HG02981 (cell line): ENCODE results near the gene PITPNM1.
A peak's percentile ranks its signal among the peaks of the same experiment; 100 is the strongest.
"Not testable (repeated sequence)": the region's sequence is repeated elsewhere in the genome, so short reads cannot be mapped to it uniquely, and the experiment has no call there.

ENCODE experiments used
- ATAC-seq: cut with Tn5 transposase; IDR thresholded peaks from one replicate; pipeline ENCODE4 v1.9.1; 2021; ENCODE audit warnings: mild to moderate bottlenecking, moderate library complexity; ENCODE audit not compliant: unreplicated experiment

The PITPNM1 gene

DNA sequence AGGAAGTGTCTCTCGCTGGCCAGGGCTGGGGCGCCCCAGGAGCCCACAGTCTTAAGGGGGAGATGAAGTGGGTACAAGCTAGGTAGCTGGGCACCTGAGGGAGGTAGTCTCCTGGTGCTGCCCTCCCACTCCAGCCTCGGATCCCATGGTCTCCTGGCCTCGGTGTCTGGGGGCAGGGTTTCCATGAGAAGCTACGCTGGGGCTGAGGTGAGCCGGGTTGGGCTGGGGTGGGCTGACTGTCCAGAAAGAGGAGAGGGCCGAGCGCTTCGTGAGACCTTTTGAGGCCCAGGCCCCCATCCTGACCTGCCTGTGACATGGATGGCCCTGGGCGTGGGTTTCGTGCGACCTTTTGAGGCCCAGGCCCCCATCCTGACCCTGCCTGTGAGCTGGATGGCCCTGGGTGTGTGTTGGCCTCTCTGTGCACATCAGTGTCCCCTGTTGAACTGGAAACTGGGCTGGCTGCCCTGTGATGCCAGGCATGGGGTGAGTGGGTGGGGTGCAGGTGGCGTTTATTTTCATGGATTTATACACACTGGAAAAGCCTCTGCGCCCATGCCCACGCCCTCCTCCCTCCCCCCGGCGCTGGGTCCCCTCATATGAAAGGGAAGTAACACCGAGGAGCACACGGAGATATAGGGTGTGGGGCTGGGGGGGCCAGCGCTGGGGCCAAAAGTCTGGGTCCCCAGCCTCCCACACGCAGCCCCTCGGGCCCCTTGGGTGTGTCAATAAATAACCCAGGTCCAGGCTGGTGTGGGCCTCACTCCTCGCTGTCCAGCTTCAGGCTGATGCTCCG lies 13.7 kb downstream of the PITPNM1 start:
- ATAC-seq: no peak

DNA sequence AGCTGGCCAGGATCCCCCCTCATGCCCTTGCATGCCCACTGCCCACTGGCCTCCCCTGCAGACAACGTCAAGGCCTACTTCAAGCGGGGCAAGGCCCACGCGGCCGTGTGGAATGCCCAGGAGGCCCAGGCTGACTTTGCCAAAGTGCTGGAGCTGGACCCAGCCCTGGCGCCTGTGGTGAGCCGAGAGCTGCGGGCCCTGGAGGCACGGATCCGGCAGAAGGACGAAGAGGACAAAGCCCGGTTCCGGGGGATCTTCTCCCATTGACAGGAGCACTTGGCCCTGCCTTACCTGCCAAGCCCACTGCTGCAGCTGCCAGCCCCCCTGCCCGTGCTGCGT lies 14.5 kb downstream of the PITPNM1 start:
- ATAC-seq: no peak

DNA sequence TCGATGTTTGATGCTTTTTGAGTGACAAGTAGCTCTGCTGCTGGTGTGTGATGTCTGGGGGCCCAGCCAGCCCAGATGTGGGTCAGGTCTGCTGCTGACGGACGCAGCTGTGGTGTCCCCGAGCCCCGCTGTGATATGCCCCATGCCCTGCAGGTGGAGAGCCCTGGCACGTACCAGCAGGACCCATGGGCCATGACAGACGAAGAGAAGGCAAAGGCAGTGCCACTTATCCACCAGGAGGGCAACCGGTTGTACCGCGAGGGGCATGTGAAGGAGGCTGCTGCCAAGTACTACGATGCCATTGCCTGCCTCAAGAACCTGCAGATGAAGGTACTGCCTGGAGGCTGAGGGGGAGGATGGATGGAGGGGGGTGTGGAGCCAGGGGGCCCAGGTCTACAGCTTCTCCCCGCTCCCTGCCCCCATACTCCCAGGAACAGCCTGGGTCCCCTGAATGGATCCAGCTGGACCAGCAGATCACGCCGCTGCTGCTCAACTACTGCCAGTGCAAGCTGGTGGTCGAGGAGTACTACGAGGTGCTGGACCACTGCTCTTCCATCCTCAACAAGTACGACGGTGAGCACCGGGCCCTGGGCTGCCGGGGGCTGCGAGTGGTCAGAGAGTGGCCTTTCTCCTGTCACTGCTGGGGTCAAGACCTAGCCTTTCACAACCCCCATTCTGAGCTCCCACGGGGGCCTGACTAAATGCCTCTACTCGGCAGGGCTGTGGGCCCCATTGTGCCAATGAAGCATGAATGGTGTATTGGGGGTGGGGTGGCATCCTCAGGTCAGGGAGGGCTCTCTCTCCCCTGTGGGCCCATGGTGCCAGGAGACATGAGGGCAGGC lies 15.1 kb downstream of the PITPNM1 start:
- no peak for ATAC-seq

DNA sequence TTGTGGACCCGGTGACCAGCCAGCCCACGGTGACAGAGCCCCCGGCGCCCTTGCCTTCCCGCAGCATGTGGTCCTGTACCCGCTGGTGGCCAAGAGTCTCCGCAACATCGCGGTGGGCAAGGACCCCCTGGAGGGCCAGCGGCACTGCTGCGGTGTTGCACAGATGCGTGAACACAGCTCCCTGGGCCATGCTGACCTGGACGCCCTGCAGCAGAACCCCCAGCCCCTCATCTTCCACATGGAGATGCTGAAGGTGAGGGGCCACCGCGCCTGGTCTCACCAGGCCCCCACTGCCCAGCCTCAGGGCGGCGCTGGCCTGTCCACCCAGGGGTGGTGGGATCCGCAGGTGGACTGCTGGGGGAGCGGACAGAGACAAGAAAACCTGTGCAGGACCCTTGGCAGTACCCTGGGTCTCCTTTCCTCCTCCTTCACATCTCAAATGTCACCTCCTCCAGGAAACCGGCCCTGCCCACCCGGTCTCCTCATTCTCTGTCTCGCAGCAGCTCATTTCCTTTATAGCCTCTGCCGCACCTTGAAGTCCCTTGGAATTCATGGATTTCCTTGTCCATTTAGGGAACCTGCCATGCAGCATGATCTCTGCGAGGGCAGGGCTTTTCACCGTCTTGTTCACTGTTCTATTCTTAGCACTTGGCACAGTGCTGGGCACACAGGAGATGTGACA lies 15.8 kb downstream of the PITPNM1 start:
- ATAC-seq: no peak

DNA sequence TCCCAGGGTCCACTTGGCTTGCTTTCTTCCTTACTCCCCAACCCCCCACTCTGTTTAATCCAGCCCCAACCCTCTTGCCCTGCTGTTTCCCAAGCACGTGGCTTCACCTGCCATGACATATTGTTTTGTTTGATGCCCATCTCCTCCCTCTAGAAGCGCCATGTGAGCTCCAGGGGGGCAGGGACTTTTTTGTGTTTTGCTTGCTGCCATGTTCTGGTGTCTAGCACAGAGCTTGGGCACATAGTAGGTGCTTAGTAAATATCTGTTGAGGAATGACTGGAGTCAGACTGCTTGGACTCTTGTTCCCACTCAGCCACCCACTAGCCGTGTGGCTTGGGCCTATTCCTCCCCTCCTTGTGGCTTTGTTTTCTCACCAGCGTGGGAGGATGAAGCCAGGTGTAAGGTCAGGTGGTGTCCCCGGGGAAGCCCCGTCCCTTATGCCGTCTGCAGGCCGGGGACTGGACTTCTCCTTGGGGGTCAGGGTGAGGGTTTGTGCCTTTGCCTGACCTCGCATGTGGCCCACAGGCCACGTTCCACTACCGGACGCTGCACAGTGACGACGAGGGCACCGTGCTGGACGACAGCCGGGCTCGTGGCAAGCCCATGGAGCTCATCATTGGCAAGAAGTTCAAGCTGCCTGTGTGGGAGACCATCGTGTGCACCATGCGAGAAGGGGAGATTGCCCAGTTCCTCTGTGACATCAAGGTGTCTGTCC lies 18.5 kb downstream of the PITPNM1 start:
- no peak for ATAC-seq

DNA sequence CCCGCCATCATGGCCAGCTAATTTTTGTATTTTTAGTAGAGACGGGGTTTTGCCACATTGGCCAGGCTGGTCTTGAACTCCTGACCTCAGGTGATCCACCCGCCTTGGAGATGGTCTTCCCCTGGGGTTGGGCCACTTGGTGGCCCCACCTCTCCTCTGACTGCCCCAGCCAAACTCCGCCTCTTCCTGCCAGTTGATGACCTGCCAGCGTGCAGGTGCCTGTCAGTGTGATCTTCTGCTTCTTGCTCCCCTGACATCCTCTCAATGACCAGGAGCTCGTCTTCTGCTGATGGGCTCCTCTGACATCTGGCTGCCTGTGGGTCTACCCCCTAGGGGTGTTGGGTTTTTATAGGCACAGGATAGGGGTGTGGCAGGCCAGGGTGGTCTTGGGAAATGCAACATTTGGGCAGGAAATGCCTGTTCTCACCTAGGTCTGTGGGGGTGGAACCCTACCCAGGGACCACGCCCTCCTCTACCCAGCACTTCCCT lies 19.2 kb downstream of the PITPNM1 start:
- ATAC-seq: not testable (repeated sequence)

DNA sequence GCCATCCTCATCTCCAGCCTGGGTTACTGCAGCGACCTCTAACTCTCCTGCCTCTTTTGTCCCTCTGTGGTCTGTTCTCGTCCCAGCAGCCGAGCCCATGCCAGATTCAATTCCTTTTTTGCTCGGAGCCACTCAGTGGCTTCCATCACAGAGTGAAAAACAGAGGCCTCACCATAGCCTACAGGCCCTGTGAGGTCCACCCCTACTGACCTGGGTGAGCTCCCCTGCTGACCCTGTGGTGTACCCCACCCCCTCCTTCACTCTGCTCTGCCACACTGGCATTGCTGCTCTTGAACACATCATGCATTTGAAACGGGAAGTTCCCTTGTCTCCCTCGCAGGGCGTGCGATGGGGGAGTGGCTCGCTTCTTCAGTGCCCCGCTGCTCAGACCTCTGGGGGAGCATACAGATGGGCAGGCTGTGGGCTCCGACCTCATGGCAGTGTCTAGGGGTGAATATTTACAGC lies 20.3 kb downstream of the PITPNM1 start:
- ATAC-seq: no peak

DNA sequence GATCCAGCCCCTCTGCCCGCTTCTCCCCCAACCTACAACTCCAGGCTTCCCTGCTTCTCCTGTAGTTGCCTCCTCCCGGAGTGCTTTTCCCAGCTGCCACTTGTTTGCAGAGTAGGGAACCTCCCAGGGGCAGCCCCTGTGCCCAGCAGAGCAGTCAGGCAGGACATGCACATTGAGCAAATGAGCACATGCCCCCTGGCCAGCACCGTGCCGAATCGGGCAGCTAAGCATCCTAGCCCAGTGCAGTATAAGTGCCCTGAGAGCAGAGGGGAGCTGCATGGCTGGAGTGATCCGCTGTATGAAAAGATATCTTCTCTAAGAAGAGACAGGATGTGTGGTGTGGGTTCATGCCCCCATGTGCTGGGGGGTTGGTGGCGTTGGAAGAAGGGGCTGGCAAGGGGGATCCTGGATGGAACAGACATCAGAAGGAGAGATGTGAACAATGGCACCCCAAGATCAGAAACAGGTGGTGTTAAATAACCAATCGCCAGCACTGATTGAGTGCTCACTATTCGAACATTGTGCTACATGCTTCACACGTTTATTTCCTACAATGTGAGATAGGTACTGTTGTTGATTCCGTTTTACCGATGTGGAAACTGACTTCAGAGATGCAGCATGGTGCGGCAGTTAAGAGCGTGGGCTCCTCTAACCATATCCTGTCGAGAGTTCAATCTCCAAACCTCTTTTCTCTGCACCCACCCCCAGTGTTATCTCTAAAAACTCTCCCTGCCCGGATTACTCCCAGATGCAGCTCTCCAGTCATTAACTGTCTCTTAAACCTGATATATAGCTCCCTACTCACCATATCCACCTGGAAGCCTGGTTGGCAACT lies 21.1 kb downstream of the PITPNM1 start:
- no peak for ATAC-seq

DNA sequence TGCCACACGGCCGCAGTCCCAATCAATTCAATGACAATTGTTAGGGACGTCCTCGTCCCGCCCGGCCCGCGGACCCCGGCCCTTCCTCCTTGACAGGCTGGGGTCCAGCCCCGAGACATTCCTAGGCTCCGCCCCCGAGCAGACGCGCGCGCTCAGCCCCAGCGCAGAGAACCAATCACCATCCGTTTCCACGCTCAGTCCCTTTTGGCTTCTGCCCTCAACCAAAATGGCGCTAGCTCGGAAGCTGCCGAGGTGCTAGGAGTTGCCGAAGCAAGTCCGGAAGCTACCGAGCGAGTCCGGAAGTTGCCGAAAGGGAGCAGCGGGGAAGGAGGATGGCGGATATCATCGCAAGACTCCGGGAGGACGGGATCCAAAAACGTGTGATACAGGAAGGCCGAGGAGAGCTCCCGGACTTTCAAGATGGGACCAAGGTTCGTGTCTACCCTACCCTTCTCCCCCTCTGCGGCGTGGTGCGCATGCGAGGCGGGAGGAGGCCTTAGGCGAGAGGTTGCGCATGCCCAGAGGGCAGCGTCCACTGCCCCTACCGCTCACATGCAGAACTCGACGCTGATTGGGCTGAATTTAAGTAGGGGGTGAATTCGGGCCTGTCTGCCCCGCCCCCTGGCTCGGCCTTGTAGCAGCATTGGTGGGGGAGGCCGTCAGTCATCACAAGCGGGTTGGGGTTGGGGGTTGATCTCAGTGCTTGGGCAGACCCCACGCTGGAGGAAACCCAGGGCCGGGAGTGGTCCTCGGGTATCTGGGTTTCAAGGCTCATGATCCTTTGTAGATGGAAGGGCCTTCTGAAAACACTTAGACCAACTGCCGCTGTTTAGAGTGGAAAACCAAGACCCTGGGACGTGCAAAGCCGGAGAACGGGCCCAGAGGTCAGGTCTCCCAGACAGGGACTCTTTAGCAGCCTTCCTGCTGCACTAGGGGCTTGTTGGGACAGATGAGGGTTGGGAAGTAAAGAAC lies 22.1 kb downstream of the PITPNM1 start, which contains the start of gene AIP:
Gene AIP (plus strand): TSS at position 200 of the 972 bp plus-strand sequence. CDS start 133 bp downstream, at position 333.
- peak; percentile 71 for ATAC-seq

DNA sequence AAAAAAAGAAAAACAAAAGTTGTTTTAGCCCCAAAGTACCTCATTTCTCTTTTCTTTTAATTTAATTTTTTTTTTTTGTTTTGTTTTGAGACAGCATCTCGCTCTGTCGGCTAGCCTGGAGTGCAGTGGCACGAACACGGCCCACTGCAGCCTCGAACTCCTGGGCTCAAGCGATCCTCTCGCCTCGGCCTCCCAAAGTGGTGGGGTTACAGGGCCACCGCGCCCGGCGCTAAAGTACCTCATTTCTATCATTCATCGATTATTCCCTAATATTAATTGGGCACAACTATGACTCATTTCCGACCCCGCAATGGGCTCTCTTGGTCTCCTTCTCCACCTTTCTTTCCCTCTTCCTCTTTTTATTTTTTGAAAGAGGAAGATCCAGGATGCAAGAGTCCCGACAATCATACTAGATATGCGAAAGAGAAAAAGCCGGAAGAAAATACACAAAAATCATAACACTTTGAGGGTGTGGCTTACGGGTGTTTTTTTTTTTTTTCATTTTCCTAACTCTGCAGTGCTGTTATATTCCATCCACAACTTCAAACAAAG lies 22.8 kb downstream of the PITPNM1 start:
- ATAC-seq: no peak

DNA sequence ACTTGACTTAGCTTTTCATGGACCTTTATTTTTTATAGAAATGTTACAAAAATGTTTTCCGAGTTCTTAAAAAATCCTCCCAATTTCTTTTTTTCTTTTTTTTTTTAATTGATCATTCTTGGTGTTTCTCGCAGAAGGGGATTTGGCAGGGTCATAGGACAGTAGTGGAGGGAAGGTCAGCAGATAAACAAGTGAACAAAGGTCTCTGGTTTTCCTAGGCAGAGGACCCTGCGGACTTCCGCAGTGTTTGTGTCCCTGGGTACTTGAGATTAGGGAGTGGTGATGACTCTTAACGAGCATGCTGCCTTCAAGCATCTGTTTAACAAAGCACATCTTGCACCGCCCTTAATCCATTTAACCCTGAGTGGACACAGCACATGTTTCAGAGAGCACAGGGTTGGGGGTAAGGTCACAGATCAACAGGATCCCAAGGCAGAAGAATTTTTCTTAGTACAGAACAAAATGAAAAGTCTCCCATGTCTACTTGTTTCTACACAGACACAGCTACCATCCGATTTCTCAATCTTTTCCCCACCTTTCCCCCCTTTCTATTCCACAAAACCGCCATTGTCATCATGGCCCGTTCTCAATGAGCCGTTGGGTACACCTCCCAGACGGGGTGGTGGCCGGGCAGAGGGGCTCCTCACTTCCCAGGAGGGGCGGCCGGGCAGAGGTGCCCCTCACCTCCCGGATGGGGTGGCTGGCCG lies 27.7 kb downstream of the PITPNM1 start:
- ATAC-seq: not testable (repeated sequence)

DNA sequence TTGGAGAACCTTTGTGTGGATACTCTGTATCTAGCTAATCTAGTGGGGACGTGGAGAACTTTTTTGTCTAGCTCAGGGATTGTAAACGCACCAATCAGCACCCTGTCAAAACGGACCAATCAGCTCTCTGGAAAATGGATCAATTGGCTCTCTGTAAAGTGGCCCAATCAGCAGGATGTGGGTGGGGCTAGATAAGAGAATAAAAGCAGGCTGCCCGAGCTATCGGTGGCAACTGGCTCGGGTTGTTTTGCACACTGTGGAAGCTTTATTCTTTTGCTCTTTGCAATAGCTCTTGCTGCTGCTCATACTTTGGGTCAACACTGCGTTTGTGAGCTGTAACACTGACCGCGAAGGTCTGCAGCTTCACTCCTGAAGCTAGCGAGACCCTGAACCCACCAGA lies 28.5 kb downstream of the PITPNM1 start:
- ATAC-seq: not testable (repeated sequence)

DNA sequence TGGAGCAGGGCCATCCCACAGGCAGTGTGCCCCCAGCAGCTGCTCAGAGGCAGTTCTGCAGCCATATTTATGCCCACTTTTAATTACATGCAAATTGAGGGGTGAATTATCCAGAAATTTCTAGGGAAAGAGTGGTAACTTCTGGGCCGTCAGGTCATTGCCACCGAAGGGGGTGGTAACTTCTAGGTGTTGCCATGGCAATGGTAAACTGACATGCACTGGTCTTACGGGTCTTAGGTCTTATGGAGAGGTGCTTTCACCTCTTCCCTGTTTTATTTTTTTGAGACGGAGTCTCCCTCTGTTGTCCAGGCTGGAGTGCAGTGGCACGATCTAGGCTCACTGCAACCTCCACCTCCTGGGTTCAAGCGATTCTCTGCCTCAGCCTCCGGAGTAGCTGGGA lies 32.3 kb downstream of the PITPNM1 start:
- ATAC-seq: no peak

DNA sequence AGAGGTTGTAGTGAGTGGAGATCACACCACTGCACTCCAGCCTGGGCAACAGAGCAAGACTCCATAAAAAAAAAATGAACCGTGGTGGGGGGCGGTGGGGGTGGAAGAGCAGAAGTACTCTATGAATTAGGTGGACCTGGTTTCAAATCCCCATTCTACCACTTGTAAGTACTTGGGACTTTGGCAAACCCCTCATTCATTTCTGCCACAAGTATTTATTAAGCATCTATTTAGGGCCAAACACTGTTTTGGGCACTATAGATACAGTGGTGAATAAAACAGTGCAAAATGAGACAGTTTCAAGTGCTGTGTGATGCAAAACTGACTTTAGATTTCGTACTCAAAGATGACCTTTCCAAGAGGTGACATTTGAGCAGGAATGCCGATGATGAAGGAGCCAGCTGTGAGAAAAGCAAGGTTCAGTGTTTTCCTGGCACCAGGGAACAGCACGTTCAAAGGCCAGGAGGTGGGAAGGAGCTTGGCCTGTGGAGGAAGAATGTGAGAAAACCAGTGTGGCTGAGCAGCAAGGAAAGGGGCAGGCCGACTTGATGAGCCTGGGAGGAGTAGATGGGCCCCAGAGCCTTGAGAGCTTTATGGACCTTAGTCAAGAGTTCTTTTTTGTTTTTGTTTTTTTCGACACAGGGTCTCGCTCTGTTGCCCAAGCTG lies 34.7 kb downstream of the PITPNM1 start:
- no peak for ATAC-seq

DNA sequence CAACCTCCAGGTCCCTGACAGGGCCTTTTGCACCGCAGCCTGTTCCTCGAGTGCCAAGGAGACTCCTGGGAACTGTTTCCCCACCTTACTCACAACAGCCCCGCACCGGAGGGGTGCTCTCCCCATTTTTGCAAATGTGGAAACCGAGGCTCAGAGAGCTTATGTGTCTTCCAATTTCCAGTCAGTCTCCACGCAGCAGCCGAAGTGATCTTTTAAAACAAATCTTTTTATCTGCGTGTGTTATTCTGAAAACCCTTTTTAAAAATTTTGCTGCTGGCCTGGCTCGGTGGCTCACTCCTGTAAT lies 35.7 kb downstream of the PITPNM1 start:
- ATAC-seq: no peak

DNA sequence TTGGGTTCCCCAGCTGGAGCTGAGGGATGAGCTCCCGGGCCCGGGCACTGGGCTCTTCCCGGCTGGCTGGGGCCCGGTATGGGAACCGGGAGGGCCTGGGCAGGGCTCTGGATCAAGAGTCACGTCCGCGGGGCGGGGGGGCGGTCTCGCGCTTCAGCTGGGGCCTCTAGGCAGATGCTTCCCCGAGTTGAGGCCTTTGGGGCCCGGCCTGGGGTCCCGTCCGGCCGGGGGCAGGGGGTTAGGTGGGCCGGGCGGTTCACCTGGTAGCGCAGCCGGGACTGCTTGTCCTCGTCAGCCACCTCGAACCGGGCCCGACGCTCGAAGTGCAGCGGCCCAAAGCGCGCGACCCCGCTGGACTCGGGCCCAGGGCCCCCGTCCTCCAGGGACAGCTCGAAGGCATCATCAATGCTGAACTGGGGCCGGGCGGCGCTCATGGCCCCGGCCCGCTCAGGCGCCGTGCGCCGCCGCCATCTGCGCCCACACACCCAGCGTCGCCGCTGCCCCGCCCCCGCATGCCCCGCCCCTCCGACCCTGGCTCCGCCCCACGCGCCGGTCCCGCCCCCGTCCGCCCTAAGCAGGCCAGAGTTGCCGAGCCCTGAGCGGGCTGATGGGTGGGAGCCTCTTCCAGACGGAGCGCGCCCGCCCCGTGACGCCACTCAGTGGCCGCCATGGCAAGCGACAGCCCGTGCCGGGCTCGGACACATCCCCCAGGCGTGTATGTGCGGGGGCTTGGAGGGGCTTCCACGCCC lies 36.2 kb downstream of the PITPNM1 start, which contains the start of gene TMEM134:
Gene TMEM134 (minus strand): TSS at position 493 of the 749 bp plus-strand sequence. CDS start 59 bp downstream, at position 434.
- peak; percentile 80 for ATAC-seq

DNA sequence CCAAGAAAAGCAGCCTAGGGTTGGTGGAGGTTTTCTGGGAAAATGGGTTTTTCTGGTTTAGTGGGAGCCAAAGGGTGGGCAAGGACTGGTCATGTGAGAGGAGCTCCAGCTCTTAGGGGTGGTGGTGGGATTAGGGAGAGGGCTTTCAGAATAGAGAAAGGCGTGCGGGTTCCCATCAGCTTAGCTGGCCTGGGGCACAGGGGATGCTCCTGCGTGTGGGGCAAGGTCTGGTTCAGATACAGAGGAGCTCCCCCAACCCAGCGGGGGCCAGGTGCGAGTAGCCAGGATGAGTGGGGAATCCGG lies 36.8 kb downstream of the PITPNM1 start:
- no peak for ATAC-seq
